Keratinocyte (primary cell): ENCODE data around the gene BFSP1. TPM values are rescaled to one million over a fixed set of nuclear protein-coding genes. Genes with fewer than 3 reads are reported as not detected.

ENCODE experiments used
- DNase-seq: peaks from one replicate; pipeline ENCODE4 v3.0.0-alpha.2; 2011; ENCODE audit warnings: low read depth, missing footprints, low spot score
- FAIRE-seq: peaks from 2 replicates; lab custom pipeline; 2011; peaks lifted over from hg19 to GRCh38; lab: Jason Lieb, UNC
- H2AFZ ChIP-seq: 2 replicates; pipeline ENCODE4 v1.6.0; 2012; ENCODE audit warnings: low read length, control low read depth, inconsistent platforms; ENCODE audit not compliant: control insufficient read depth
- H3K27ac ChIP-seq: 2 replicates; pipeline ENCODE4 v1.5.1; 2011; ENCODE audit warnings: low read length; ENCODE audit not compliant: control insufficient read depth, insufficient read depth
- H3K27me3 ChIP-seq: 3 replicates; pipeline ENCODE4 v1.6.0; 2011; ENCODE audit warnings: low read length; ENCODE audit not compliant: control insufficient read depth, insufficient read depth; ENCODE audit errors: extremely low read depth
- H3K36me3 ChIP-seq, 2 experiments: 2 replicates in 1 of 2; 3 replicates in 1 of 2; pipeline ENCODE4 v1.5.1; 2011; ENCODE audit warnings: low read length in 2 of 2, mild to moderate bottlenecking in 1 of 2; ENCODE audit not compliant: control insufficient read depth in 2 of 2, insufficient read depth in 2 of 2; ENCODE audit errors: extremely low read depth in 1 of 2
- H3K4me1 ChIP-seq: 3 replicates; pipeline ENCODE4 v1.5.1; 2011; ENCODE audit warnings: low read length; ENCODE audit not compliant: control insufficient read depth, insufficient read depth; ENCODE audit errors: extremely low read depth
- H3K4me2 ChIP-seq: 3 replicates; pipeline ENCODE4 v1.6.0; 2011; ENCODE audit warnings: low read depth, low read length; ENCODE audit not compliant: control insufficient read depth, insufficient read depth; ENCODE audit errors: extremely low read depth
- H3K4me3 ChIP-seq, 3 experiments: fragments of 200-600 bp in 1 of 3; sonication (generic) in 1 of 3; 2 replicates in 2 of 3; 3 replicates in 1 of 3; pipeline ENCODE4 v1.5.1; 2011 to 2016; ENCODE audit warnings: low read length in 3 of 3, mild to moderate bottlenecking in 3 of 3, control low read depth in 2 of 3, inconsistent platforms in 1 of 3, low read depth in 1 of 3, mixed read lengths in 1 of 3, mixed run types in 1 of 3, moderate library complexity in 1 of 3; ENCODE audit not compliant: control insufficient read depth in 2 of 3, insufficient read depth in 2 of 3; ENCODE audit errors: extremely low read depth in 1 of 3
- H3K79me2 ChIP-seq: 2 replicates; pipeline ENCODE4 v1.6.0; 2012; ENCODE audit warnings: low read length; ENCODE audit not compliant: control insufficient read depth, insufficient read depth
- H3K9ac ChIP-seq: 3 replicates; pipeline ENCODE4 v1.6.0; 2011; ENCODE audit warnings: low read length; ENCODE audit not compliant: control insufficient read depth, insufficient read depth; ENCODE audit errors: extremely low read depth
- H3K9me1 ChIP-seq: 3 replicates; pipeline ENCODE4 v1.6.0; 2011; ENCODE audit warnings: low read length; ENCODE audit not compliant: control insufficient read depth, insufficient read depth; ENCODE audit errors: extremely low read depth
- H3K9me3 ChIP-seq: 2 replicates; pipeline ENCODE4 v1.5.1; 2012; ENCODE audit warnings: low read depth, low read length; ENCODE audit not compliant: control insufficient read depth
- H4K20me1 ChIP-seq: 3 replicates; pipeline ENCODE4 v1.6.0; 2011; ENCODE audit warnings: low read length; ENCODE audit not compliant: control insufficient read depth, insufficient read depth; ENCODE audit errors: extremely low read depth
- EZH2 ChIP-seq: IDR thresholded peaks from one replicate; pipeline ENCODE4 v1.6.1; 2012; ENCODE audit warnings: inconsistent platforms, mild to moderate bottlenecking, low read length, moderate library complexity
- dilution Hi-C: fragments of 300-500 bp; cut with MboI; formaldehyde crosslinking; loops from one replicate; pipeline ENCODE4 v1.7.0; 2020; ENCODE audit warnings: low sequenced_read_pairs; ENCODE audit not compliant: extremely low pct_ligation_motif_present
- polyA plus RNA-seq, 5 experiments: library from polyadenylated mRNA; depleted of rRNA in 3 of 5; stranded (reverse) in 3 of 5; stranded (forward) in 1 of 5; unstranded in 1 of 5; fragments of >200 nt; gene quantifications; 1 replicate in 1 of 5; 2 replicates in 3 of 5; 3 replicates in 1 of 5; pipeline versions ENCODE4 v1.2.1 to v1.2.3, GENCODE V29; 2011 to 2012; ENCODE audit warnings: missing spikeins in 2 of 5, low read depth in 1 of 5, low replicate concordance in 1 of 5
- TF ChIP-seq, protein P1 (sequence below), 3 experiments: IDR thresholded peaks in 1 of 3; conservative IDR thresholded peaks in 1 of 3; optimal IDR thresholded peaks in 1 of 3; 2 replicates in 2 of 3; 3 replicates in 1 of 3; pipeline versions ENCODE3 to v1.5.1; 2011; ENCODE audit warnings: low read length in 3 of 3, mild to moderate bottlenecking in 3 of 3, moderate library complexity in 2 of 3, control low read depth in 1 of 3, inconsistent platforms in 1 of 3; ENCODE audit not compliant: insufficient read depth in 2 of 3; ENCODE audit errors: extremely low read depth in 1 of 3

Gene BFSP1
- polyA plus RNA-seq, 1 donor (not counting 4 experiments of a cell fraction or from before 2014, with no cell fraction given) = 2.2 TPM

DNA sequence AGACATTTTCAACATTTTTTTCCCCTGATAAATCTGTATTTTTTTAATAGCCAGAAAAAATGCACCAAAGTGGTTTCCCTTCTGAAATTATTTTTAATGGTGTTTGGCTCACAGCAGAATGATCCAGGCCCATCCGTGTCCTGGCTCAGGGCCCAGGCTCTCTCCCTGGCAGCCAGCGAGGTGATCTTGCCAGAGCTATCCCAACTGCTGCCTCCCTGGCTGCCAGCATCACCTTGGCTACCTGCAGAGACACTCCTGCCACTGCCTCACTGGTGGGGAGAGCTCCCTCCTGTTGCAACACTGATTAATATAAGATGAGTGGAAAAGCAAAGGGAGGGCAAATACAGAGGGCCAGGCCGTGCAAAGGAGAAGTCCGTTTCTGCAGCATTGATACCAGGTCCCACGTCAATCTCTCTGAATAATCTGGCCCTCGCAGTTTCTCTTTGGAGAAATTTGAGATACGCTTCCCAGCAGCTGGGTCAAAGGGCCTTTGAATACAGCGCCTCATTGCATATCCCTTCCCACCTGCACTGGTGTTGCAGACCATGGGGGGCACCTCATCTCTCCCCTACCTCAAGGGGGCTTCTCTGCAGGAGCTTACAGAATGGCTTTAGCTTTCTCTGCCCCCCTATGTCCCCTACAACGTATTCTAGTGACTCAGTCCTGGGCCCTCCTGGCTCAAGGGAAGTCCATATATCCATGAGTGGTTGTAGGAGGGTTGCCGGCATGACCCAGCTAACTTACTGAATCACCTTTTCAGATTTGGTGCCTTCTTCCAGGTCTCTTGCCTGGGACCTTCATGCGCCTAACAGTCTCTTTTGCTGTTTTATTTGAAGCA, 25.9 kb upstream of the BFSP1 start:
- dilution Hi-C loops = no loop called here
- Histone ChIP-seq H3K27ac (peak overlapping the region; percentile 99), H3K4me3 (peak overlapping the region; percentile 9 to 78 (median 35)), H3K79me2 (no peaks in the 10 kb centered on the region), H3K4me2 (peak overlapping the region; percentile 88), H3K27me3 (no peaks in the 10 kb centered on the region), H3K9me3 (no peaks in the 10 kb centered on the region), H4K20me1 (no peaks in the 10 kb centered on the region), H3K36me3 (no peaks in the 10 kb centered on the region), H3K9me1 (no peaks in the 10 kb centered on the region), H3K4me1 (peaks cover 45% of the 10 kb centered on the region), H2AFZ (peak overlapping the region; percentile 20), H3K9ac (peak overlapping the region; percentile 91)
- FAIRE-seq (peak; percentile 52), DNase-seq (no peak)
- TF ChIP-seq, protein P1, sequence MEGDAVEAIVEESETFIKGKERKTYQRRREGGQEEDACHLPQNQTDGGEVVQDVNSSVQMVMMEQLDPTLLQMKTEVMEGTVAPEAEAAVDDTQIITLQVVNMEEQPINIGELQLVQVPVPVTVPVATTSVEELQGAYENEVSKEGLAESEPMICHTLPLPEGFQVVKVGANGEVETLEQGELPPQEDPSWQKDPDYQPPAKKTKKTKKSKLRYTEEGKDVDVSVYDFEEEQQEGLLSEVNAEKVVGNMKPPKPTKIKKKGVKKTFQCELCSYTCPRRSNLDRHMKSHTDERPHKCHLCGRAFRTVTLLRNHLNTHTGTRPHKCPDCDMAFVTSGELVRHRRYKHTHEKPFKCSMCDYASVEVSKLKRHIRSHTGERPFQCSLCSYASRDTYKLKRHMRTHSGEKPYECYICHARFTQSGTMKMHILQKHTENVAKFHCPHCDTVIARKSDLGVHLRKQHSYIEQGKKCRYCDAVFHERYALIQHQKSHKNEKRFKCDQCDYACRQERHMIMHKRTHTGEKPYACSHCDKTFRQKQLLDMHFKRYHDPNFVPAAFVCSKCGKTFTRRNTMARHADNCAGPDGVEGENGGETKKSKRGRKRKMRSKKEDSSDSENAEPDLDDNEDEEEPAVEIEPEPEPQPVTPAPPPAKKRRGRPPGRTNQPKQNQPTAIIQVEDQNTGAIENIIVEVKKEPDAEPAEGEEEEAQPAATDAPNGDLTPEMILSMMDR (optimal IDR thresholded peaks at IDR 0.05 in 1 of 3, IDR thresholded peaks at IDR 0.05 in 1 of 3, conservative IDR thresholded peaks at IDR 0.05 in 1 of 3; ENCODE audit: extremely low read depth in 1 of 3, insufficient read depth in 2 of 3, low read length in 3 of 3) = no peak
- TF ChIP-seq EZH2 = no peak

GRCh38 chr20:17555106-17555505, 23.9 kb upstream of the BFSP1 start:
- TF ChIP-seq EZH2 = no peak
- TF ChIP-seq, protein P1 (optimal IDR thresholded peaks at IDR 0.05 in 1 of 3, IDR thresholded peaks at IDR 0.05 in 1 of 3, conservative IDR thresholded peaks at IDR 0.05 in 1 of 3; ENCODE audit: extremely low read depth in 1 of 3, insufficient read depth in 2 of 3, low read length in 3 of 3) = no peak
- Histone ChIP-seq H3K36me3 (no peaks in the 10 kb centered on the region), H3K27ac (no peak overlapping the region), H3K4me2 (no peak overlapping the region), H4K20me1 (no peaks in the 10 kb centered on the region), H3K9me1 (no peaks in the 10 kb centered on the region), H3K27me3 (no peaks in the 10 kb centered on the region), H3K9ac (no peak overlapping the region), H3K4me1 (peaks cover 34% of the 10 kb centered on the region), H3K79me2 (no peaks in the 10 kb centered on the region), H3K4me3 (no peak overlapping the region), H3K9me3 (no peaks in the 10 kb centered on the region), H2AFZ (no peak overlapping the region)
- FAIRE-seq = no peak
- no peak for DNase-seq
- dilution Hi-C loops = no loop called here
